Measurements from ENCODE around the gene SLC46A1.

- TF ChIP-seq CTCF (IDR thresholded peaks at IDR 0.05; ENCODE audit: low read depth, low read length, poor library complexity, severe bottlenecking) (no peak), EZH2phosphoT487 (IDR thresholded peaks at IDR 0.05; ENCODE audit: borderline replicate concordance, low read length) (no peak)
Measured at GRCh38 chr17:28363186-28363585, 42.8 kb downstream of the SLC46A1 start.
